Measurements from ENCODE around the gene BCR.

GRCh38 chr22:23351321-23351720, 171.0 kb downstream of the BCR start:
- TF ChIP-seq POLR2A (IDR thresholded peaks at IDR 0.05; ENCODE audit: low read length) (no peak), GATA1 (IDR thresholded peaks at IDR 0.05; ENCODE audit: low read depth, low read length) (no peak)
